Hepatocyte (in vitro differentiated cells): ENCODE results near the gene PACS1.

Source experiments
- CTCF ChIP-seq: fragments of 200-600 bp; sonication (generic); IDR thresholded peaks from 2 replicates; pipeline ENCODE4 v1.5.1; 2016; ENCODE audit warnings: antibody characterized with exemption, mild to moderate bottlenecking; ENCODE audit not compliant: poor library complexity
- EZH2 ChIP-seq: fragments of 200-600 bp; sonication (generic); IDR thresholded peaks from 2 replicates; pipeline ENCODE4 v1.6.1; 2016; ENCODE audit warnings: antibody characterized with exemption, mild to moderate bottlenecking, borderline replicate concordance
- EZH2phosphoT487 ChIP-seq: fragments of 200-600 bp; sonication (generic); IDR thresholded peaks from one replicate; pipeline ENCODE4 v1.6.1; 2018; ENCODE audit warnings: antibody characterized with exemption, mild to moderate bottlenecking, low read depth, moderate library complexity; ENCODE audit not compliant: unreplicated experiment, severe bottlenecking

GRCh38 chr11:66081505-66081904, 11.4 kb downstream of the PACS1 start:
- no peak for TF ChIP-seq CTCF
- TF ChIP-seq EZH2phosphoT487 = no peak
- no peak for TF ChIP-seq EZH2
